VCaP (cell line): ENCODE data around the gene OST4.

ENCODE experiments used
- H3K27ac ChIP-seq: fragments of 450-650 bp; 2 replicates; pipeline ENCODE4 v1.5.1; 2017
- CTCF ChIP-seq: fragments of 450-650 bp; conservative IDR thresholded peaks from 2 replicates; pipeline ENCODE4 v1.5.1; 2017; ENCODE audit warnings: mild to moderate bottlenecking, moderate library complexity

Gene OST4

GRCh38 chr2:27089111-27089954 is 17.9 kb upstream of the OST4 start:
- TF ChIP-seq CTCF: no peak
- H3K27ac ChIP-seq: no peak overlapping the region

- no peak for TF ChIP-seq CTCF
- no peak overlapping the region for H3K27ac ChIP-seq
Observed at GRCh38 chr2:27088634-27089033, 17.2 kb upstream of the OST4 start.

GRCh38 chr2:27087823-27088410 is 16.5 kb upstream of the OST4 start:
- H3K27ac ChIP-seq: no peak overlapping the region
- TF ChIP-seq CTCF: no peak

GRCh38 chr2:27086724-27087593 is 15.5 kb upstream of the OST4 start, which contains the start of gene KHK:
Gene KHK, plus strand, starts transcription at chr2:27086772. Its CDS starts 488 bp downstream, at chr2:27087260.
- peak; percentile 43 for TF ChIP-seq CTCF
- peak within 1 kb of the TSS; percentile 73 for H3K27ac ChIP-seq

- H3K27ac ChIP-seq: peak overlapping the region; percentile 73
Observed at GRCh38 chr2:27086090-27086723, 14.8 kb upstream of the OST4 start.

GRCh38 chr2:27085673-27086089 is 14.2 kb upstream of the OST4 start:
- no peak for TF ChIP-seq CTCF
- peak overlapping the region; percentile 73 for H3K27ac ChIP-seq

More at GRCh38 chr2:27086090-27086723, 14.8 kb upstream of the OST4 start:
- peak; percentile 96 for TF ChIP-seq CTCF
